GM12801 (cell line): ENCODE measurements around the gene TTC22.

Experiments
- TF ChIP-seq, protein P1 (sequence below): IDR thresholded peaks from one replicate; pipeline ENCODE4 v1.5.1; 2011; ENCODE audit warnings: control low read depth; ENCODE audit not compliant: insufficient read length; ENCODE audit errors: extremely low read depth

The TTC22 gene

DNA sequence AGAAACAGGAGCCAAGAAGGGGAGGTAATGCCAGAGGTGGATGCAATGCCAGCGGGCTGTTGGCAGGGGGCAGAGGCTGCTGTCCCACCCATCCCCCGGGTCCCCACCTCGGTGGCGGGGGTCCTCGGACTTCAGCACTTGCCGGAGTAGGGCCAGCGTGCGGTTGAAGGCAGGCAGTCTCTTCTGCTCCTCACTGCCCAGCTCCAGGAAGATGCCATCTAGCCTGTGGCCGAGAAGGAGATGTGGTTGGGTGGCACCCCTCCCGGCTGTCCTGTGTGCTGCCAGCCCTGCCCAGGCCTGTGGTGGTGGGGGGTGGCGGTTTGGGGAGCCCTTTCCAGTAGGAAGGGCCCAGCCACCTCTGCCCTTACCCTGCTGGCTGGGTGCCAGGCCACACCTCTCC lies 13.5 kb downstream of the TTC22 start:
- TF ChIP-seq, protein P1, sequence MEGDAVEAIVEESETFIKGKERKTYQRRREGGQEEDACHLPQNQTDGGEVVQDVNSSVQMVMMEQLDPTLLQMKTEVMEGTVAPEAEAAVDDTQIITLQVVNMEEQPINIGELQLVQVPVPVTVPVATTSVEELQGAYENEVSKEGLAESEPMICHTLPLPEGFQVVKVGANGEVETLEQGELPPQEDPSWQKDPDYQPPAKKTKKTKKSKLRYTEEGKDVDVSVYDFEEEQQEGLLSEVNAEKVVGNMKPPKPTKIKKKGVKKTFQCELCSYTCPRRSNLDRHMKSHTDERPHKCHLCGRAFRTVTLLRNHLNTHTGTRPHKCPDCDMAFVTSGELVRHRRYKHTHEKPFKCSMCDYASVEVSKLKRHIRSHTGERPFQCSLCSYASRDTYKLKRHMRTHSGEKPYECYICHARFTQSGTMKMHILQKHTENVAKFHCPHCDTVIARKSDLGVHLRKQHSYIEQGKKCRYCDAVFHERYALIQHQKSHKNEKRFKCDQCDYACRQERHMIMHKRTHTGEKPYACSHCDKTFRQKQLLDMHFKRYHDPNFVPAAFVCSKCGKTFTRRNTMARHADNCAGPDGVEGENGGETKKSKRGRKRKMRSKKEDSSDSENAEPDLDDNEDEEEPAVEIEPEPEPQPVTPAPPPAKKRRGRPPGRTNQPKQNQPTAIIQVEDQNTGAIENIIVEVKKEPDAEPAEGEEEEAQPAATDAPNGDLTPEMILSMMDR, result no peak

DNA sequence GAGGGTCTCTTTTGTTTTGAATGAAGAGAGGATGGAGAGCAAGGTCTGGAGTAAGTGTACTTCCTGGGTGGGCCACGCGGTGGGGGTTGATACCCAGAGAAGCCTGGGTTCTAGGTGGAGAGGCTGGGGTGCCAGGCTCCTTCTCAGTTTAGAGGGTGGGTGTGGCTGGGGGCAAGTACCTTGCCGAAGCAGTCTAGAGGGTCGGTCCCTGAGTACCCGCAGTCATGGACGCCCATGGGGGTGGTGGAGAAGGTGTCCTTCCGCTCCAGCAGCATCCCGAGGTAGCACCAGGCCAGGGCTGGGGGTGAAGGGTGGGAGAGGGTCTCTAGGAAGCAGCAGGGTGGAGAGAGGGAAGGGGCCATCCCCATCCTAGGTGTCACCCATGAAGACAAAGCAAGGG lies 14.3 kb downstream of the TTC22 start:
- TF ChIP-seq, protein P1, result no peak

DNA sequence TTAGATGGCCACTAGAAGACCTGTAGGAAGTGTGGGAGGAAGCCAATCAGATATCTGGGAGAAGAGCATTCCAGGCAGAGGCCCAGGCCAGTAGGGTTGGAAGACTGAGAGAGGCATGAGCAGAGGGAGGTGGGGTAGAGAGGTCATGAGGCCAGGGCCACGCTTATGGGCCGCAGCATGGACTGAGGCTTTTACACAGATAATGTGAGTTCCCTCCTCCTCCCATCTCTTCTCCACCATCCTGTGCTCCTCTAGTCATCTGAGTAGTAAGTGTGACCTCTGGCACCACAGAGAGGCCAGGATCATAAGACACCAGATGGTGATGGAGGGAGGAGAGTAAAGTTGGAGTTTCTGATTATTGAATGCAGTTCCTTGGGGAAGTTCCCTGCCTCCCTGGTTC lies 17.1 kb downstream of the TTC22 start:
- TF ChIP-seq, protein P1, result no peak

GRCh38 chr1:54782588-54782987 lies 18.5 kb downstream of the TTC22 start:
- TF ChIP-seq, protein P1, result no peak

- TF ChIP-seq, protein P1, result no peak
Measured at GRCh38 chr1:54782156-54782555, 19.0 kb downstream of the TTC22 start.

GRCh38 chr1:54781023-54781723 lies 19.9 kb downstream of the TTC22 start:
- TF ChIP-seq, protein P1, result no peak

- TF ChIP-seq, protein P1, result no peak
Measured at GRCh38 chr1:54777431-54777830, 23.7 kb downstream of the TTC22 start.
